Panc1 (cell line): ENCODE measurements around the gene WNT1.

Source experiments
- POLR2AphosphoS5 ChIP-seq: IDR thresholded peaks from 2 replicates; pipeline ENCODE4 v1.6.1; 2012; ENCODE audit warnings: mild to moderate bottlenecking, low read depth, low read length, moderate library complexity
- TF ChIP-seq, protein P1 (sequence below): fragments of 450-650 bp; IDR thresholded peaks from 2 replicates; pipeline ENCODE4 v1.5.1; 2017; ENCODE audit warnings: mild to moderate bottlenecking
- TF ChIP-seq, protein P2 (sequence below), 2 experiments: IDR thresholded peaks; 2 replicates each; pipeline ENCODE4 v1.6.1; 2011 to 2012; ENCODE audit warnings: low read depth in 2 of 2, control low read depth in 1 of 2, low read length in 1 of 2, mild to moderate bottlenecking in 1 of 2, moderate library complexity in 1 of 2; ENCODE audit not compliant: insufficient read depth in 1 of 2

DNA sequence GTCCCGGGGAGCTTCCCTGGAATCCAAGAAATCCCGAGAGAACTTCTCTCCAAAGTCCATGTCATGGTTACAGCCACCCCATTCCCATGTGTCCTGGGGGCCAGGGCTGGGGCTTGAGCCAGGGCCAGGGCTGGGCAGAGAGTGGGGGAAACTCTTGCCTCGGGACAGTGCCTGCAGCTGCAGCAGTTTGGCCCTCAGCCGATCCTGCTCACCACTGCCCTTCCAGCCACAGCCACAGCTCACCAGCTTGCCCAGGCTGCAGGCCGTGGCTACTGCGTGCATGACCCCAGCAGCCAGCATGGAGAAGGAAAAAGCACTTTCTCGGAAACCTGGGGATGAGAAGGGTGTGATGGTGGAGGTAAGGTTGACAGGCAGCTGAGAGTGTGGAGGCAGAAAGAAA lies 10.1 kb upstream of the WNT1 start:
- no peak for TF ChIP-seq POLR2AphosphoS5
- TF ChIP-seq, protein P1, sequence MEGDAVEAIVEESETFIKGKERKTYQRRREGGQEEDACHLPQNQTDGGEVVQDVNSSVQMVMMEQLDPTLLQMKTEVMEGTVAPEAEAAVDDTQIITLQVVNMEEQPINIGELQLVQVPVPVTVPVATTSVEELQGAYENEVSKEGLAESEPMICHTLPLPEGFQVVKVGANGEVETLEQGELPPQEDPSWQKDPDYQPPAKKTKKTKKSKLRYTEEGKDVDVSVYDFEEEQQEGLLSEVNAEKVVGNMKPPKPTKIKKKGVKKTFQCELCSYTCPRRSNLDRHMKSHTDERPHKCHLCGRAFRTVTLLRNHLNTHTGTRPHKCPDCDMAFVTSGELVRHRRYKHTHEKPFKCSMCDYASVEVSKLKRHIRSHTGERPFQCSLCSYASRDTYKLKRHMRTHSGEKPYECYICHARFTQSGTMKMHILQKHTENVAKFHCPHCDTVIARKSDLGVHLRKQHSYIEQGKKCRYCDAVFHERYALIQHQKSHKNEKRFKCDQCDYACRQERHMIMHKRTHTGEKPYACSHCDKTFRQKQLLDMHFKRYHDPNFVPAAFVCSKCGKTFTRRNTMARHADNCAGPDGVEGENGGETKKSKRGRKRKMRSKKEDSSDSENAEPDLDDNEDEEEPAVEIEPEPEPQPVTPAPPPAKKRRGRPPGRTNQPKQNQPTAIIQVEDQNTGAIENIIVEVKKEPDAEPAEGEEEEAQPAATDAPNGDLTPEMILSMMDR = no peak
- TF ChIP-seq, protein P2, sequence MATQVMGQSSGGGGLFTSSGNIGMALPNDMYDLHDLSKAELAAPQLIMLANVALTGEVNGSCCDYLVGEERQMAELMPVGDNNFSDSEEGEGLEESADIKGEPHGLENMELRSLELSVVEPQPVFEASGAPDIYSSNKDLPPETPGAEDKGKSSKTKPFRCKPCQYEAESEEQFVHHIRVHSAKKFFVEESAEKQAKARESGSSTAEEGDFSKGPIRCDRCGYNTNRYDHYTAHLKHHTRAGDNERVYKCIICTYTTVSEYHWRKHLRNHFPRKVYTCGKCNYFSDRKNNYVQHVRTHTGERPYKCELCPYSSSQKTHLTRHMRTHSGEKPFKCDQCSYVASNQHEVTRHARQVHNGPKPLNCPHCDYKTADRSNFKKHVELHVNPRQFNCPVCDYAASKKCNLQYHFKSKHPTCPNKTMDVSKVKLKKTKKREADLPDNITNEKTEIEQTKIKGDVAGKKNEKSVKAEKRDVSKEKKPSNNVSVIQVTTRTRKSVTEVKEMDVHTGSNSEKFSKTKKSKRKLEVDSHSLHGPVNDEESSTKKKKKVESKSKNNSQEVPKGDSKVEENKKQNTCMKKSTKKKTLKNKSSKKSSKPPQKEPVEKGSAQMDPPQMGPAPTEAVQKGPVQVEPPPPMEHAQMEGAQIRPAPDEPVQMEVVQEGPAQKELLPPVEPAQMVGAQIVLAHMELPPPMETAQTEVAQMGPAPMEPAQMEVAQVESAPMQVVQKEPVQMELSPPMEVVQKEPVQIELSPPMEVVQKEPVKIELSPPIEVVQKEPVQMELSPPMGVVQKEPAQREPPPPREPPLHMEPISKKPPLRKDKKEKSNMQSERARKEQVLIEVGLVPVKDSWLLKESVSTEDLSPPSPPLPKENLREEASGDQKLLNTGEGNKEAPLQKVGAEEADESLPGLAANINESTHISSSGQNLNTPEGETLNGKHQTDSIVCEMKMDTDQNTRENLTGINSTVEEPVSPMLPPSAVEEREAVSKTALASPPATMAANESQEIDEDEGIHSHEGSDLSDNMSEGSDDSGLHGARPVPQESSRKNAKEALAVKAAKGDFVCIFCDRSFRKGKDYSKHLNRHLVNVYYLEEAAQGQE (IDR thresholded peaks at IDR 0.05; ENCODE audit: insufficient read depth in 1 of 2, low read depth in 2 of 2, low read length in 1 of 2) = no peak
